HUDEP-2 (cell line): ENCODE measurements around the gene TCTN1.
"Not testable (repeated sequence)": the region's sequence is repeated elsewhere in the genome, so short reads cannot be mapped to it uniquely, and the experiment has no call there.

Experiments used
- DNase-seq, 76 experiments: peaks; one replicate each; lab custom pipeline; 2025; ENCODE audit not compliant: unreplicated experiment in 76 of 76; lab: John Stamatoyannopoulos, UW

The TCTN1 gene

DNA sequence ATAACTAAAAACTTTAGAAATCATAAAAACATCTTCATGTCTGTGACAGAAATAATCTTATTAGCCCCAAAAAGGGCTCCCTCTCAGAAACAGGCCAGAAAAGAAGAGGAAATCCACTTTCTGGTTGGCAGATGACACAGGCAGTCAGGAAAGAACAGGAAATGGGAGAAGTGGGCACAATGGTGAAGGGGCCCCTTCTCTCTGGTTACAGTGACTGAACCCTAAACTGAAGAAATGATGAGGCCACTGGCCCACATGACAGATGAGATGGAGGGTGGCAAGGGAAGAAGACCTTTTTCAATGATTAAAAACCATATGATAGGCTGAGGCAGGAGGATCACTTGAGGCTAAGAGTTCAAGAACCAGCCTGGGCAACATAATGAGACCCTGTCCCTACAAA, 21.1 kb downstream of the TCTN1 start:
- no peak for DNase-seq

DNA sequence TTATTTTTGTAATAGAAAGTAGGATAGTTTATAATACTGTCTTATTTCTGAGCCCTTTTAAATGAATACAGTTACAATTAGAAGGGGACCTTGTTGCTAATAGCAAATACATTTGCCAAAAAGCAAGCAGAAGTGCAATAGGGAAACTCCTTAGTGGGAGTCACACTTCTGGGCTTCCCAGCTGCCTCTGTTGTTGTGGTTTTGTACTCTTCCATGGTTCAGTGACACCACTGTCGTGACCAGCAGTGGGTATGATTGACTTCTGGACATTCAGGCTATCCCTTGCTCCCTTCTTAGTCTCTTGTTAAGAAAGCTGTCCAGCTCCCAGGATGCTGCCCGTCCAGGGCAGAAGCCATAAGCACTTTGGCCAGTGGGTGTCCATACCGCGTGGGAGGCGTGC, 22.6 kb downstream of the TCTN1 start:
- DNase-seq = no peak

DNA sequence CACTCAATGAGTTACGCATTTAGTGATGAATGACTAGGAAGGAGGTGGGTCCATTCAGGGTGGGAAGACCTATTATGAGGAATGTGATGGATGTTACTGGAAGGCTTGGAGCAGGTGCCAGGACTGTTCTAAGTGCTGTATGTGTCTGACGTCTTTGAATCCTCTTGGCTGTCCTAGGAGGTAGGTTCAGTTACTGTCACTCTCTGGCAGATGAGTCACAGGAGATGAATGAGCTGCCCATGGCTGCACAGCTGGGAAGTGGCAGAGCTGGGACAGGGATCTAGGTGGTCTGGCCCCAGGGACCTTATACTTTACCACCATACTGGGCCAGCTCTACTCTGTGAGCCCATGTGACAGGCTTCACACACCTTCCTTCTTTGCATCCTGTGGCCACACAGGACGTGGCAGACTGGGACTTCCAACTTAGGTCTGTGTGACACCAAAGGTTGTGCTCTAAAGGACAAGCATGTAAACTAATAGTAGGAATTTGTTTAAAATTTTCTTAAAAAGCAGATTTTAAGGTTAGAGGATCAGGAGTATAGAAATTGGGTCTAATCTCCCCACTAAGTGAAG, 24.0 kb downstream of the TCTN1 start:
- no peak for DNase-seq

DNA sequence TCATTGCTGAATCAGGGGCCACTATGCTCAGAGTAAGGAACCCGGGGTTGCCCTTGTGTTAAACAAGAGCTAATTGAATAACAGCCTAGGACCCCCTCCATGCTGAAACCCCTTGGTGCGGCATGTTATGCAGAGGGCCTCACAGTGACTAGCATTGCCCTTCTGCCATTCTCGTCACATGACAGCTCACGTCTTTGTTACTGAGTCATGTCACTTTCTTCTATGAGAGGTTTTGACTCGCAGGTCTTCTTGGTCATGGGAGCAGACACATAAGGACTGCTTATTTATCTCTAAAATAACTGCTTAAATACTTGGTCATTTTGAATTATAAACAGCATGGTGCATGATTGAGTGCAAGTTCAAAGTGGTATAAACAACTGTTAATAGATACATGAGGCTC, 24.9 kb downstream of the TCTN1 start:
- DNase-seq = no peak

DNA sequence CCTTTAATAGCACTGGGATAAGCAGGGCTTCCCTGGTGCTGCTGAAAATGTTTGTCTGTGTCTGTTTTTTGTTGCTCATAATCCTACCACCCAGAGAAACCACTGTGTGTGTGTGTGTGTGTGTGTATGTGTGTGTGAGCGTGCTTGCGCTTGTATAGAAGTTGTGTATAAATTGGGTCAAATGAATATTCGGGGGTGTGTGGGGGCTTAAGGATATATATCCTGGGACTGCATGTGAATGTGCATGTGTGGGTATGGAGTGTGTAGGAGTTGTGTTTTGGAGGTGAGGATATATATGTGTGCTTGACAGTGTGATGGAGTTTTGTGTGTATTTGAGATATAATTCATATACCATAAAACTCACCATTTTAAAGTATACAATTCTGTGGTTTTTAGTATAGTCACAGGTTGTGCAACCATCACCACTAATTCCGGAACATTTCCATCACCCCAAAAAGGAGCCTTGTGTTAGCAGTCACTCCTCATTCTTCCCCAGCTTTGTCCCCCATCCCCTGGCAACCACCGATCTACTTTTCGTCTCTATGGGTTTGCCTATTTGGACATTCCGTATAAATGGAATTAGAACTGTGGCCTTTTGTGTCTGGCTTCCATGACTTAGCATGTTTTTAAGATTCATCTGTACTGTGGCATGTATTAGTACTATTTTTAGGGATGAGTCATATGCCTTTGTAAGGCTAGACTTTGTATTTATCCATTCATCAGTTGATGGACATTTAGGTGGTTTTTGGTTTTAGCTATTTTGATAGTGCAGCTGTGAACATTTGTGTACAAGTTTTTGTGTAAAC, 25.6 kb downstream of the TCTN1 start:
- DNase-seq = no peak

DNA sequence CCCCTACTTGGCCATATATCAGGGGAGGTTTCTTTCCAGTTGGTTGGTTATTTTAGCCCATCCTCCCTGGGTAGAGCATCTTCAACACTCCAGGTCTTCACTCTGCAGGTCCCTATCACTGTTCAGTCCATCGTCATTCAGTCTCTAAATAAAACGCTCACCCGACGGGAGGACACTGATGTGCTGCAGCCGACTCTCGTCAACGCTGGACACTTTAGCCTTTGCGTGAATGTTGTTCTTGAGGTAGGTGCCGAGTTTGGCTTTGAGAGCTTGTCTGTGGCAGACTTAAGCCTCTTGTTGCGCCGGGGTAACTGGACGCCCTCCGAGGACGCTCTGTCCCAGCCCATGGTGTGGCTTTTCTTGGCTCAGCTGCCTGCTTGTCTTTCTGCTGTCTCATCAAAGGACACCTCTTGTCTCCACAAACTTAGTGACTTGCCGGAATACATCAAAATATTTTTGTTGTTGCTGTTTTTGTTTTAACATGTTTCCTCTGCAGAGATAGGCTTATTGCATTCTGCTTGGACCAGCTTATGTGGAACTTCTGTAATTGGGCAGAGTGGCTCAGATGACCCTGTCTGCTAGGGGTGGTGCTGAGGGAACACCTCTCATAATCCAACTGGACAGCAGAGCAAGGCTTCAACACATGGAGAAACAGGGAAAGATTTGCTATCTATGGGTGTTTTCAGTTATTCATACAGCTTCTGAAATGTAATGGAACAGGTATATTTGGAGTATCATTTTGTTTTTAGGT, 26.5 kb downstream of the TCTN1 start:
- DNase-seq = no peak

DNA sequence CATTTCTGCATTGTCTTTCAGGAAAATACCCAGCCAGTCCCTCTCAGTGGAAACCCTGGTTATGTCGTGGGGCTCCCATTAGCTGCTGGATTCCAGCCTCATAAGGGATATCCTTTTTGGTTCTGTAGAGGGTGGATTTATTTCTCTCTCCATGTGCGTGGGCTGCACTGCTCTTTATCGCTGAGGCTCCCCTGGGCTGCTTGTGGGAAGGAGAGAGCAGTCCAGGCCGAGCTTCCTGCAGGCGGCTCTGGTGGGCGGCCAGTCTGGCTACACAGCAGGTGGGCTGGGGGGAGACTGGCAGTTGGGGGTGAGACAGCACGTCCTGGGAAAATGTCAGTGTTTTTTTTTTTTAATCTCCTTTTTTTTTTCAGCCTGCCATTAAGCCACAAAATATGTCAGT, 27.6 kb downstream of the TCTN1 start:
- DNase-seq = no peak

DNA sequence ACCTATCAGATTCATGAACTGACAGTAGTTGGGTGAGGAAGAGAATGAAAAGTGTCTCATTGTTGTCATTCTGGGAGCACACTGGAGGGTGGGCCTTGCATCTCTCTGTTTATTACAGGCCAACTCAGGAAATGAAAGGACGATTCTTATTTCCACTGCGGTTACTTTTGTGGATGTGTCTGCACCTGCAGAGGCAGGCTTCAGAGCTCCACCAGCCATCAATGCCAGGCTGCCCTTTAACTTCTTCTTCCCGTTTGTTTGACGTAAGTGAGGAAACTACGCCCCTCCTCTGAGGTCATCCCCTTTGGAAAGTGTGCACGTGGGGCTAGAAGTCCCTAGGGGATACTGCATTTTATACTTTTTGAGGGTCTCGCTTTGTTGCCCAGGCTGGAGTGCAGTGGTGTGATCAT, 33.7 kb downstream of the TCTN1 start:
- DNase-seq = no peak

DNA sequence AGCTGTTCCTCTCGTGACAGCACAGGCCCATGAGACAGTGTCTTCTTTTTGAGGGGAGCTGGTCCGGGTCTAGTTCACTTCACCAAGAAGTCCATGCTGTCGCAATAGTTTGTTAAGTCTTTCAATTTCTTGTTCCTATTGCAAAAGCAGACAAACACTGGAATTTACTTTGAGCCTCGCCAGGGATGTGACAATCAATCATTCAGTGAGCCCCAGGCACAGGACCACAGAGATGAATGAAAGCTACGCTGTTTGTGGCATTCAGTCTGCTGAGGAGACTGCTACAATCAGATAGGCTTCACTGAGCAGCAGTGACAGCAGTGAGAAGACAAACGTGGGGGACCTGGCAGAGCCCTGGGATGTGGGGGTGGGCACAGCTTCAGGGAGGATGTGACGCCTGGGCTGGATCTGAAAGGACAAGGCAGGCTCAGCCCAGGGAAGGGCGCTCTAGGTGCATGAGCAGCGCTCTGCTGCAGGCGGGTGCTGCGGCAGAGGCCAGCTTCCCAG, 35.5 kb downstream of the TCTN1 start:
- no peak for DNase-seq

DNA sequence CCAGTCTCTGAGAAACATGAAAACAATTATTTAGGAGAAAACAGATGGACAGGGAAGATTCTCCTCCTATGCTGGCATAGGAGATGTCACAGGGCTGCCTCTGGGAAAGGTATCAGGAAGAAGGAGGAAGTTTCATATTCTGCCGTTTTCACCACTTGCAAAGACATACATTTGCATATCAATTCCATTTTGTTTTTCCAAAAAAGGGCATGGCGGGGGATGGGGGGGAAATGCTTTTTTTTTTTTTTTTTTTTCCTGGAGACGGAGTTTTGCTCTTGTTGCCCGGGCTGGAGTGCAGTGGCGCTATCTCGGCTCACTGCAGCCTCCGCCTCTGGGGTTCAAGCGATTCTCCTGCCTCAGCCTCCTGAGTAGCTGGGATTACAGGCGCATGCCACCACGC, 40.3 kb downstream of the TCTN1 start:
- not testable (repeated sequence) for DNase-seq

DNA sequence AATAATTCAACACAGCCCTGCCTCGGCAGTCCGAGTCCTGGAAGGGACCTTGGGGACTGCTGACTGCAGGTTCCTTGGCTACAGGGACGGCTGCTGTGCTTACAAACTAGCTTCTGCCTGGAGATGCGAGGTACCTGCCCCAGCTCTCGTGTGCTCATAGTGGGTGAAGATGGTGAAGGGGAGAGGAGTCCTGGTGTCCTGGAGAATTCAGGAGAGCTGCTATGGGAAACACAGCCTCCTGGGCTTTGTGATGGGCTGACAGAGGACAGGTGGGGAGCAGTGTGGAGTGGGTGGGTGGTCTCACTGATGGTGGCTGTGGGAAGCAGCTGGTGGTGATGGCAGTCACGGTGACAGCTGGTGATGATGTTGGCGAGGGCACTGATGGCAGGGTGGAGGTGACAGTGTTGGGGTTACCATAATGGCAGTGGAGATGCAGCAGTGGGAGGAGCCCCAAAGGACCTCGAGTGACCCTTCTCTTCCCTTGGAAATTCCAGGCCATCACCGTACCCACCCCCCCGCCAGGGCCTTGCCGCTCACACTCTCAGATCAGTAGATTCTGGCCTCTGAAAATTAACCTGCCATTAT, 42.2 kb downstream of the TCTN1 start:
- no peak for DNase-seq

DNA sequence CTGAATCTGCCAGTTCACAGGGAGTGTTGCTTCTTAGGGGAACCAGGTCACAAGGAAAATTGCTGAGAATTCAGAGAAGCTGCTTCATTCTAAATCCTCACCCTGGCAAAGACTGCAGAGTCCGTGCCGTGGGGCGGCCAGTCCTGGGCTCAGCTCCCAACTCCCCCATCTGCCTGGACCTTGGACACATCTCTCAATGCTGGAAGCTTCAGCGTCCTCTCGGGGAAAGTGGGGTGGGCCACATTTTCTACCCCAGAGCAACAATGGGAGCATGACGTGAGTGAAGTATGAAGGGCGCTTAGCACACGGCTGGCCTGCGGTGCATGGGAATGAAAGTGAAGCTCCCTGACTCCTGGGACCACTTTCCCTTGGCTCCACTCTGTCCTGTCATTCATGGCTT, 43.8 kb downstream of the TCTN1 start:
- no peak for DNase-seq

DNA sequence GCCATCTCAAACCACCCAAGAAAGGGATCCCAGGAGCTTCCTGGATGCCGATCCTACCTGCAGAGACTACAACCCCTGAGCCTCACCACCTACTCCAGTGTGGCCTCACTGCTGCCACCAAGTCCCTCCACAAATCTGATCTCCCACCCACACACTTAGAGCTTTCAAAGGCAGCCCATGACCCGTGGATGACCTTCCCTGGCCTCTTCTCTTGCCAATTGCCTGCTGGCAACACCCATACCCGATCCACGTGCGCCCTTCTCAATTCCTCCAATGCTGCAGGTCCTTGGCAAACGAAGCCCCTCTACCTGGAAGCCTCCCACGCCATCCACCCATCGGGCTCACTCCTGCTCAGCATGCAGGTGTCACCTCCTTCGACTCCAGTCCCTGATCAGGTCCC, 44.3 kb downstream of the TCTN1 start:
- DNase-seq = no peak

DNA sequence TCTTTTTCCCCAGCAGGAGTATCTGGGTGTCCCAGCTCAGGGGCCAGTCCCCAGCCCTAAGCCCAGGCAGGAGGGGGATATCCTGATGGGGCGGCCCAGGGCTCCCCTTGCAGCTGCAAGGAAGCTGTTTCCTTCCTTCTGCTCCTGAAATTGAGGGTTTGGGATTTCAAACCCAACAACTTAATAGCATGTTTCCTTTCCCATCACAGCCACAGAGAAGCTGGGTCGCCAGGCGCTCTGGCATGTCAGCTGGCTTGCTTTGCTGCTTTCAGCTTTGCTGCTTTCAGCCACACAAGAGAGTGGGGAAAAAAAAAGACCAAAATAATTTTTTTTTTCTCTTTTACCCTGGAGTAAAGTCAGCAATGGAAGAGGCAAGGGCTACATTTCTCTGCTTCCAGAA, 44.9 kb downstream of the TCTN1 start:
- no peak for DNase-seq

DNA sequence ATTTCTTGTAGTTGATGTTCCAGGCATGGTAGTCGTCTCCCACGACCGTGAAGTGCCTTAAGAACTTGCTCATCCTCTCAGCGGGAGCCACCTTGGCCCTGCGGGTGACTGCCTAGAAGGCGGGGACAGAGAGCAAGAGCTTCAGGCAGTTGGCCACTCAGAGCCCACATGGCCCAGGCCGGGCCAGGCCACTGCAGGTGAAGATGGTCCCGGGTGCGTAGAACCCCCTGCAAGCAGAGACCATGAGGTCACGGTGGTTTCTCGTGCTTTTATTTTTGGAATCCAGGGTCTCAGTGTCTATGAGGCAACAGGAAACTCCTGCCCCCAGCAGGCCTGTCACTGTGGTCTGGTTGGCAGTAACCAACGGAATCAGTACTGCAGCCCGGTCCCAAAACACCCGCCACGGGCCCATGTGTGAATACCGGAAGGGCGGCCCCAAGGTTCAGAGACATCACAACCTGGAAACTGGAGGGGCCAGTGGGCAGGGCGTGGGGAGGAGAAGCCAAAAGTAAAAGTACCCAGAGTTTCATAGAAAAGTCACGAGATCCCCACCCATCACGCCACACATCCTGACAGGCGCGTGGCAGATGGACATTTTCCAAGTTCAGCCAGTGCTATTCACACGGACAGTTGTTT, 47.5 kb downstream of the TCTN1 start:
- no peak for DNase-seq

DNA sequence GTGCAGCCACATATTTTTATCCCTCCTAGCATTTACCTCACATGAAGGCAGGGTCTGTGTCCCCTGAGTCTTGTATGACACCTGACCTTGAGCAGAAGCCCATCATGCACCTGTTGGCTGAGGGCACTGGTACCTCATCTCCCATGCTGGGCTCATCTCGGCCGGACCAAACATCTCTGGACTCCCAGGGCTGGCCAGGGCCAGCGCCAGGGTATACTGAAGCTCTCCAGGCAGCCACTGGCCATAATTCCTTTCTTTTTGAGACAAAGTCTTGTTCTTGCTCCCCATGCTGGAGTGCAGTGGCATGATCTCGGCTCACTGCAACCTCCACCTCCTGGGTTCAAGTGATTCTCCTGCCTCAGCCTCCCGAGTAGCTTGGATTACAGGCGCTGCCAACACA, 53.0 kb downstream of the TCTN1 start:
- no peak for DNase-seq

DNA sequence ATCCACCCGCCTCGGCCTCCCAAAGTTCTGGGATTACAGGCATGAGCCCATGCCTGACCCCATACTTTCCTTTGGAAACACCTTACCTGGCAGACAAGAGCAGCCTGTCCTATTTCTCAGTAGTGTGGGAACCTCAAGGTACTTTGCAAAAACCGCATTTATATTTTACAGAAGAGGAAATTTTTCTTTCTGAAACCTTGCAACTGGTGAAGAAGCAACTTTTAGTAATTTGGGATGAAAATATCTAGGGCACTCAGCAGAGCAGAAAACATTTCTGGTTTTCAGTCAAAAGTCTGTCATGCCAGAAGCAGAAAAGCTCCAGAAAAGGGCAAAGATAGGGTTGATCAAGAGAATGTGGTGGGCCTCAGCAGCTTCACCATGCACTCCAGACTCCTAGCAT, 53.7 kb downstream of the TCTN1 start:
- DNase-seq = no peak

DNA sequence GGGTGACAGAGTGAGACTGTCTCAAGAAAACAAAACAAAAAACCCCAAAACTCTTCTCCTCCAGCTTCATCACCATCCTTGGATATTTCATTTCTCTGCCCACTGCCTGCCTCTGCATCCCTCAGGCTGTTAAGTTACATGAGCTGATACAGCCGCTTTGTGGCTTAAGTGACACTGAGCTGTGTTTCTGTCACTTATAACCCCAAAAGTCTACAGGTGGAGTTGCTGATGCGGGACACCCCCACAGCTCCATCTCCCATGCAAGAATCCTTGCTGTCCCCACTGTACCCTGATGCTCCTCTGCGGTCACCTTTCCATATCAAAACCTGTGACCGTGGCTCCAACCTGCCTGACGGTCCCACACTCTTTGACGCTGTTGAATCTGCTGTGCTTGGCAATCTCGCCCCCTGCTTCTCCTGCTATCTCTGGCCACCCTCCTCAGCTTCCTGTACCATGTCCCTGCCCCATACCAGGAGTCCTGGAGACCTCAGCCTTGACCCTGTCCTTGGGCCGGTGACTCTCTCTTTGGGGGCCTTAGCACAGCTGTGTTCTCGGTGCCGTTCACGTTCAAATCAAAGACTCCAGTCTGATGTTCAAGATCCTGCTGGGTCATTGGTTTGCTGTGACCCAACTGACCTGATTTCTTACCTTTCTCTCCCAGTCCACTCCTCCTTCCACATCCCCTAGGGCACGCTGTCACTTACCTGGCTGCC, 54.7 kb downstream of the TCTN1 start:
- DNase-seq = no peak

DNA sequence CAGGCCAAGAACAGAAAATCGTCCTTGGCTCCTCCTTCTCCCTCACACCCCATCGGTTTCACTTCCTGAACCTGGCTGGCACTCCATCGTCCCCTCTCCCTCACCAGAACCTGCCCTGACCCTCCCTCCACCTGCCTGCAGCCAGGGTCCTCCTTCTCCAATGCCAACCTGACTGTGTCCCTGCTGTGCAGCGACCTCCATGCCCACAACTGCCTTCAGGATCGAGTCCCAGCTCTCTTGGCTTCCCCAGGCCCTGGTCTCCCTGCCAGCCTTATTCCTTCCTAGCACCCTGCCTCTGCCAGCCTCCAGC, 55.2 kb downstream of the TCTN1 start:
- no peak for DNase-seq

DNA sequence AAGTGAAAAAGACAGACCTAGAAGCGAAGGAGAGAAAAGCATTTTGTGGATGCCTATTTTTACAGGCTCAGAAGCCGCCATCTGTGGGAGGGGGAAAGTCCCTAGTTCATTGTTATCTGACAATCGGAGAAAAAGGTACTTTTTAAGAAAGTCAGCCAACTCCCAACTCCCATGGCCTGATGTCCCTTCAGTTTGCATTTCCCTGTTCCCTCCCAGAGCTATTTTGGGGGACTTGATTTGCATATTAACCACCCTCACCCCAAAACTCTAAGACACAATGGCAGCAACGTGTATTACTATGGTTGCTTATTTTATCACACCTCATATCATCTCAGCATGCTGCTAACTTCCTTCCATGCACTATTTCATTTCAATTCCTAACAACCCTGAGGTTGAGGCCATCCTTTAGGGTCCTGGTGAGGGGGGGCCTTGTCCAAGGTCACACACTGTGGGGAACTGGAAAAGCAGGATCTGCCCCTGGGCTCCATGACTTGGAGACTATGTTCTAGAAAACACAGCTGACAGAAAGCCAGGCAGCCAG, 56.3 kb downstream of the TCTN1 start:
- DNase-seq = no peak
